HS-5 (cell line): Measurements from ENCODE around the gene CASP1.

Experiments
- DNase-seq: peaks from one replicate; pipeline ENCODE4 v3.0.0-alpha.2; 2012; ENCODE audit warnings: low read depth

Gene CASP1

GRCh38 chr11:104984808-104985207 is 50.1 kb downstream of the CASP1 start:
- DNase-seq, result no peak

DNA sequence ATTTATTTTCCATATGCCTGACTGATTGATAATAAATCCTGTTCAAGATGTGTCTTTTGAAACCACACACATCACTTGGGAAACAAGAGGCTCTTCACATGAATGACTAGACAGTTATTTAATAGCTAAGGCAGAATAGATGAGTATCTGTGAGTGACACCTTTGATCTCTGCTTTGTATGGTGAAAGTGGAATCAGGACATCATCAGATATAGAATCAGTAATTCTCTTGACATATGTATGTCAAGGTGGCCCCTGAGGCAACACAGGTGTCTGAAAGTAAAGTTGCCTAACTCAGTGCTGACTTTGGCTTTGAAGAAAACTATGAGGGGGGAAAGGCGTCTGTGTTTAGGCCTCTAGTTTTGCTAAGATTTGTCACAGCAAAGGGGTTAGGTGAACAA is 55.1 kb downstream of the CASP1 start:
- DNase-seq, result no peak
